Activated CD4-positive, alpha-beta T cell treated with anti-CD3 and anti-CD28 coated beads, Interleukin-2, amount 10 ng/mL, durations not matched to agents 24 days and 14 days (primary cell): Measurements from ENCODE around the gene HERC6. TPM values are rescaled to one million over a fixed set of nuclear protein-coding genes. Genes with fewer than 3 reads are reported as not detected.
"Not testable (repeated sequence)": the region's sequence is repeated elsewhere in the genome, so short reads cannot be mapped to it uniquely, and the experiment has no call there.

ENCODE experiments used
- DNase-seq: peaks from one replicate; pipeline ENCODE4 v3.0.0; 2022
- H3K27ac Mint-ChIP-seq: one replicate; pipeline ENCODE4 v1.8.0; 2022; ENCODE audit warnings: mild to moderate bottlenecking, mixed read lengths
- H3K27me3 Mint-ChIP-seq: one replicate; pipeline ENCODE4 v1.8.0; 2022; ENCODE audit warnings: mixed read lengths
- H3K36me3 Mint-ChIP-seq: one replicate; pipeline ENCODE4 v1.8.0; 2022; ENCODE audit warnings: low read depth, mild to moderate bottlenecking, mixed read lengths
- H3K4me1 Mint-ChIP-seq: one replicate; pipeline ENCODE4 v1.8.0; 2021; ENCODE audit warnings: mixed read lengths
- H3K4me3 Mint-ChIP-seq: one replicate; pipeline ENCODE4 v1.8.0; 2022; ENCODE audit warnings: mild to moderate bottlenecking, moderate library complexity, mixed read lengths
- H3K9me3 Mint-ChIP-seq: one replicate; pipeline ENCODE4 v1.8.0; 2021; ENCODE audit warnings: mixed read lengths
- intact Hi-C: fragments of 100-400 bp; cut with micrococcal nuclease; formaldehyde crosslinking; loops from one replicate; pipeline ENCODE4 v1.15.1; 2023
- total RNA-seq: library from RNA; stranded (reverse); gene quantifications from 2 replicates; pipeline ENCODE4 v1.2.3, GENCODE V29; 2022

The HERC6 gene
- total RNA-seq, 1 donor from 2014 or later, result 5.3 TPM

GRCh38 chr4:88413801-88414200, 35.1 kb downstream of the HERC6 start:
- intact Hi-C loops, result loop anchor here (5.0 kb wide), 1 partner anchor 38 kb away; no protein-coding TSS in a partner anchor
- H3K4me3 Mint-ChIP-seq, result no peak overlapping the region
- H3K27me3 Mint-ChIP-seq, result no peaks in the 10 kb centered on the region
- no peak overlapping the region for H3K27ac Mint-ChIP-seq
- no peak for DNase-seq
- H3K4me1 Mint-ChIP-seq, result peaks cover 8% of the 10 kb centered on the region
- peaks cover 68% of the 10 kb centered on the region for H3K36me3 Mint-ChIP-seq
- H3K9me3 Mint-ChIP-seq, result peaks cover 8% of the 10 kb centered on the region

DNA sequence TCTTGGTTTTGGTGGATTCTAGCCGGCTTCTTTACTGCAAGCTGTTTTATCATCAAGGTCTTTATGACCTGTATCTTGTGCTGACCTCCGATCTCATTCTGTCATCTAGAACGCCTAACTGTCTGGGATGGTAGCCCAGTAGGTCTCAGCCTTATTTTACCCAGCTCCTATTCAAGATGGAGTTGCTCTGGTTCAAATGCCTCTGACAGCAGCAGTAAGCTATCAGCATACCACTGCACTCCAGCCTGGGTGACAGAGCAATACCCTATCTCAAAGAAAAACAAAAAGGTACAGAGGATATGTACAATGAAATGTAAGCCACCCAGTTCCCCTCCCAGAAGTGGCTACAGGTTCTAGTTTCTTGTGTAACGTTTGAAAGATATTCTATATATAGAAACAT, 36.1 kb downstream of the HERC6 start:
- intact Hi-C loops, result loop anchor here (5.0 kb wide), 1 partner anchor 38 kb away; no protein-coding TSS in a partner anchor
- H3K9me3 Mint-ChIP-seq, result peaks cover 5% of the 10 kb centered on the region
- peaks cover 8% of the 10 kb centered on the region for H3K4me1 Mint-ChIP-seq
- DNase-seq, result no peak
- H3K27me3 Mint-ChIP-seq, result no peaks in the 10 kb centered on the region
- peaks cover 64% of the 10 kb centered on the region for H3K36me3 Mint-ChIP-seq
- no peak overlapping the region for H3K4me3 Mint-ChIP-seq
- no peak overlapping the region for H3K27ac Mint-ChIP-seq

DNA sequence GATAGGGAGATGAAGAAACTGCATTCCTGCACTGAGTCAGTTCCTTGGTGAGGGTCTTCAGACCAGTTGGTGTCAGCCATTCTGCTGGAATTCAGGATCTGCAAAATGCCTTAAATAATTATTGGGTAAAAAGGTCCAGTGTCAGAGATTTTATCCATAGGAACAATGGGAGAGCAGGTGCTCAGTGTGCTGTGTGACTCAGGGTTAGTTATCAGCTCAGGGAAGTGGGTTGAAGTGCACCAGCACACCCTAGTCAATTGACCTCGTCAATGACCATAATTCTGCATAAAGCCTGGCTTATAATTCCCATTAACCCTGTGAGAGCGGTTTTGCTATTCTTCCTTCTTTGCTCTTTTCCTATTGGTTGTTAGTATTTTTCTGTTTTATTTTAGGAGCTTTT, 37.3 kb downstream of the HERC6 start:
- H3K9me3 Mint-ChIP-seq, result peaks cover 5% of the 10 kb centered on the region

DNA sequence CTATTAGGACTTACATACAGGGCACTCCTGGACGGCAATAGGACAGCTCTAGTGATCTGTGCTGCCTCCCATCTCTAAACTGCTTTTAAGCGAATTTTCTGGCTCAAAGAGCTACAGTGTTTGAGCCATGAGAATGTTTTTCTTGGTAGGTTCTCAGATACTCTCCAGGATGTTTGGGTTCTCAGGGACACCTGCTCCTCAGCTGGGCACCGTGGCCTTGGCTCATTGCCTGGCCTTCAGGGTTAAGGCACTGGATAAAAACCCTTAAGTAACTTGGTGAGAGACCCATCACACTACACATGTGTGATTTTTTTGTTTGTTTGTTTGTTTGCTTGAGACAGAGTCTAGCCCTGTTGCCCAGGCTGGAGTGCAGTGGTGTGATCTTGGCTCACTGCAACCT, 39.8 kb downstream of the HERC6 start:
- H3K27me3 Mint-ChIP-seq, result no peaks in the 10 kb centered on the region
- no peaks in the 10 kb centered on the region for H3K9me3 Mint-ChIP-seq
- DNase-seq, result no peak
- intact Hi-C loops, result no loop called here
- H3K4me3 Mint-ChIP-seq, result no peak overlapping the region
- peaks cover 52% of the 10 kb centered on the region for H3K36me3 Mint-ChIP-seq
- H3K4me1 Mint-ChIP-seq, result peaks cover 2% of the 10 kb centered on the region
- no peak overlapping the region for H3K27ac Mint-ChIP-seq

More for the DNA sequence above, 37.3 kb downstream of the HERC6 start:
- Mint-ChIP-seq H3K4me3 (no peak overlapping the region), H3K27ac (no peak overlapping the region), H3K36me3 (peaks cover 56% of the 10 kb centered on the region), H3K27me3 (no peaks in the 10 kb centered on the region), H3K4me1 (peaks cover 8% of the 10 kb centered on the region)
- no peak for DNase-seq
- intact Hi-C loops, result no loop called here

GRCh38 chr4:88419874-88420273, 41.2 kb downstream of the HERC6 start:
- Mint-ChIP-seq H3K4me1 (peaks cover 2% of the 10 kb centered on the region), H3K36me3 (peaks cover 45% of the 10 kb centered on the region), H3K4me3 (no peak overlapping the region), H3K27me3 (no peaks in the 10 kb centered on the region), H3K27ac (no peak overlapping the region), H3K9me3 (no peaks in the 10 kb centered on the region)
- intact Hi-C loops, result no loop called here
- DNase-seq, result no peak

GRCh38 chr4:88420844-88421243, 42.2 kb downstream of the HERC6 start:
- no peaks in the 10 kb centered on the region for H3K9me3 Mint-ChIP-seq
- no peaks in the 10 kb centered on the region for H3K27me3 Mint-ChIP-seq
- H3K4me3 Mint-ChIP-seq, result no peak overlapping the region
- intact Hi-C loops, result no loop called here
- H3K36me3 Mint-ChIP-seq, result peaks cover 41% of the 10 kb centered on the region
- H3K27ac Mint-ChIP-seq, result no peak overlapping the region
- DNase-seq, result no peak
- H3K4me1 Mint-ChIP-seq, result peaks cover 2% of the 10 kb centered on the region

- H3K27me3 Mint-ChIP-seq, result no peaks in the 10 kb centered on the region
- intact Hi-C loops, result no loop called here
- H3K9me3 Mint-ChIP-seq, result no peaks in the 10 kb centered on the region
- H3K36me3 Mint-ChIP-seq, result peaks cover 44% of the 10 kb centered on the region
- no peak overlapping the region for H3K27ac Mint-ChIP-seq
- no peak overlapping the region for H3K4me3 Mint-ChIP-seq
- no peak for DNase-seq
- peaks cover 2% of the 10 kb centered on the region for H3K4me1 Mint-ChIP-seq
These were observed 43.8 kb downstream of the HERC6 start for GRCh38 chr4:88422403-88422802.

DNA sequence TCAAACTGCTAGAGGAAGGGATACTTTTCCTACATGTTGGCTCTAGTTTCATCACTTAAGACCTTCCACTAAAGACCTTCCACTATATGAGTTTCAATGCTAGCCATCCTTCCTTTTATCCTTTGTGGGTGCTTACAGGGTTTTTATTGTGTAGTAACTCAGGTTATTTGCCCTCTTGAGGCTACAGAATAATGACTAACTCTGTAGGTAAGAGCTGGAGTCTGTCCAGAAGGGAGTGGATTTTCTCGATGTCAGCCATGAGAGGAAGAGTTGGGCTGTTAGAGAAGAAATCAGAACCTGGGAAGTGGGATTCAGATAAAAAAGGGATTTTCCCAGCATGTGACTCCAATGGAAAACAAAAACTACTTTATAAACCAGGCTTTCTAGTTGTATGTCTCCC, 50.7 kb downstream of the HERC6 start:
- DNase-seq, result no peak
- no peaks in the 10 kb centered on the region for H3K27me3 Mint-ChIP-seq
- no peak overlapping the region for H3K27ac Mint-ChIP-seq
- H3K9me3 Mint-ChIP-seq, result peaks cover 8% of the 10 kb centered on the region
- H3K4me3 Mint-ChIP-seq, result no peak overlapping the region
- peaks cover 58% of the 10 kb centered on the region for H3K36me3 Mint-ChIP-seq
- intact Hi-C loops, result no loop called here
- H3K4me1 Mint-ChIP-seq, result peaks cover 3% of the 10 kb centered on the region

- DNase-seq, result no peak
- Mint-ChIP-seq H3K4me3 (no peak overlapping the region), H3K36me3 (peaks cover 60% of the 10 kb centered on the region), H3K27me3 (no peaks in the 10 kb centered on the region), H3K4me1 (peaks cover 5% of the 10 kb centered on the region), H3K27ac (no peak overlapping the region), H3K9me3 (peaks cover 6% of the 10 kb centered on the region)
- intact Hi-C loops, result no loop called here
These were observed 57.5 kb downstream of the HERC6 start for GRCh38 chr4:88435987-88436693.

DNA sequence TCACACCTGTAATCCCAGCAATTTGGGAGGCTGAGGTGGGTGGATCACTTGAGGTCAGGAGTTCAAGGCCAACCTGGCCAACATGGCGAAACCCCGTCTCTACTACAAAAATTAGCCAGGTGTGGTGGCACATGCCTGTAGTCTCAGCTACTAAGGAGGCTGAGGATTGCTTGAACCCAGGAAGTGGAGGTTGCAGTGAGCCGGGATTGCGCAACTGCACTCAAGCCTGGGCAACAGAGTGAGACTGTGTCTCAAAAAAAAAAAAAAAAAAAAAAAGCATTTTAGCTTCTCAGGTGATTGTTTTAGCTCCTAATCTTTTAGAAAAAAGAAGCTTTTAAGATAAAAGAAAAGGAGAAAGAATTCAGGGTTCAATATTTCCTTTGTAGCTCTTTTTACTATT, 59.2 kb downstream of the HERC6 start:
- DNase-seq, H3K9me3 Mint-ChIP-seq, H3K4me1 Mint-ChIP-seq, H3K27ac Mint-ChIP-seq, H3K4me3 Mint-ChIP-seq, H3K27me3 Mint-ChIP-seq, intact Hi-C loops: not testable (repeated sequence)
- H3K36me3 Mint-ChIP-seq, result peaks cover 71% of the 10 kb centered on the region

DNA sequence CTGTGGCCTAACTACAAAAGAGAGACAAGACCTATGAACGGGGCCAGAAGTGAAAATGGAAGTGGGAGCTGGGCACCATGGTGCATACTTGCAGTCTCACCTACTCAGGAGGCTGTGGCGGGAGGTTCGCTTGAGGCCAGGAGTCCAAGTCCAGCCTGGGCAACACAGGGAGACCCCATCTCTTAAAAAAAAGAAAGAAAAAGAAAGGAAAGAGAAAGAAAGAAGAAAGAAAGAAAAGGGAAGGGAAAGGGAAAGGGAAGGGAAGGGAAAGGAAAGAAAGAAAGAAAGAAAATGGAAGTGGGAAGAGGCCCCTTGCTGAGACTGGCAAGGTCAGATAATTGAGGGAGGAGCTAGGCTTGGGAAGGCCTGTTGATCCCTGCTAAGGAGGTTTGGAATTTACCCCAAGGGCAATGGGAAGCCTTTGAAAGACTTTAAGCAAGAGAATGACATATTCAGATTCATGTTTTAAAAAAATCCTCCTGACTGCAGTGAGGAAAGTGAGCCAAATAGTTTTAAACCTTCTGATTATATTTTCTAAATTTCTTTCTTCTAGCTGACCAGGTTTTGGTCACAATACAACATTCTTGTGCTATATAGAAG, 60.6 kb downstream of the HERC6 start:
- intact Hi-C loops, result no loop called here
- Mint-ChIP-seq H3K36me3 (peaks cover 72% of the 10 kb centered on the region), H3K4me1 (peaks cover 5% of the 10 kb centered on the region), H3K9me3 (peaks cover 3% of the 10 kb centered on the region), H3K4me3 (no peak overlapping the region), H3K27me3 (no peaks in the 10 kb centered on the region), H3K27ac (no peak overlapping the region)
- no peak for DNase-seq

DNA sequence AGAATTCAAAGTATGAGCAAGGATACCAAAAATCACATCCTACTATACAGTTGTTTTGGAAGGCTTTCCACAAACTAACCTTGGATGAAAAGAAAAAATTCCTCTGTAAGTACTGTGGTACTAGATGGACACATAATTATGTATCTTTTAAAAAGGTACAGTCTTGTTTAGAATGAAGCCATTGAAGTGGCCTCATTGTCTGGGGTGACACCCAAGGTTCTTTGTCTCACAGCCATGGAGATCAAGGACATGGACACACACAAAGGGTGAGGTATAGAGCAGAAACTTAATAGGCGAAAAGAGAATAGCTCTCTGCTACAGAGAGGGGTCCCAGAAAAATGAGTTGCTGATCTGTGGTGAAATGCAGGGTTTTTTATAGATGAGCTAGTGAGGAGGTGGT, 61.5 kb downstream of the HERC6 start:
- no peak overlapping the region for H3K4me3 Mint-ChIP-seq
- H3K4me1 Mint-ChIP-seq, result peaks cover 5% of the 10 kb centered on the region
- H3K9me3 Mint-ChIP-seq, result no peaks in the 10 kb centered on the region
- peaks cover 69% of the 10 kb centered on the region for H3K36me3 Mint-ChIP-seq
- no peak overlapping the region for H3K27ac Mint-ChIP-seq
- intact Hi-C loops, result no loop called here
- DNase-seq, result no peak
- H3K27me3 Mint-ChIP-seq, result no peaks in the 10 kb centered on the region

DNA sequence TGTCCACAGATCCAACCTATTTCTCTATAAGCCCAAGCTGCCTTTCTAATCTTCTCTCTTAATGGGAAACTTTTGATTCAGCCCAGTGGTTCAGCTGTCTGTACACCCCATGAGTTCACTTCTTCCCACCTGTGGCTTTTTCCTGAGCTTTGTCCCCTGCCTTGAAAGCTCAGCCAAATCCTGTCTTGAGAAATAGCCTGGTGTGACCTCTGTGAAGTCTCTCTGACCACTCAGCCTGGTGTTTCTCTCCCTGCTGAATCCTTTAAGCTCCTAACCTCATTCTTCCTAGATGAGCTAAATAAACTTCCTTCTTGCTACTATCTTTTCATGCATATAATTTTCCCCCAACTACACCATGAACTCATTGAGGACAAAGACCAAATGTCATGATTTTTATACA, 63.0 kb downstream of the HERC6 start:
- Mint-ChIP-seq H3K4me1 (peaks cover 5% of the 10 kb centered on the region), H3K27ac (no peak overlapping the region), H3K9me3 (no peaks in the 10 kb centered on the region), H3K36me3 (peaks cover 58% of the 10 kb centered on the region), H3K4me3 (no peak overlapping the region), H3K27me3 (no peaks in the 10 kb centered on the region)
- intact Hi-C loops, result no loop called here
- DNase-seq, result no peak

DNA sequence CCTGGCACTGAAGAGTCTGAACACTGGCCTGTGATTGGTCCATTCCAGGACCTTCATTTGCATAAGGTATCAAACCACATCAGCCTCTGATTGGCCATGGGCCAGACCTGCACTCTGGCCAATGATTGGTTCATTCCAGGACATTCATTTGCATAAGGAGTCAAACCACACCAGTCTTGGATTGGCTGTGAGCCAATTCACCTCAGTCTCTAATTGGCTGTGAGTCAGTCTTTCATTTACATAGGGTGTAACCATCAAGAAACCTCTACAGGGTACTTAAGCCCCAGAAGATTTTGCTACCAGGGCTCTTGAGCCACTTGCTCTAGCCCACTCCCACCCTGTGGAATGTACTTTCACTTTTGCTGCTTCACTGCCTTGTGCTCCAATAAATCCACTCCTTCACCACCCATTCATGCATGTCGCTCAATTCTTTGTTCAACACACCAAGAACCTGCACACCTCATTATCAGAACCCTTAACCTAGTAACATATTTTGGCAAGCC, 64.1 kb downstream of the HERC6 start:
- Mint-ChIP-seq H3K27ac (no peak overlapping the region), H3K4me1 (peaks cover 11% of the 10 kb centered on the region), H3K4me3 (no peak overlapping the region), H3K27me3 (no peaks in the 10 kb centered on the region), H3K36me3 (peaks cover 57% of the 10 kb centered on the region), H3K9me3 (no peaks in the 10 kb centered on the region)
- intact Hi-C loops, result no loop called here
- DNase-seq, result no peak
